Measurements from ENCODE around the gene TTLL6. TPM values are rescaled to one million over a fixed set of nuclear protein-coding genes. Genes with fewer than 3 reads are reported as not detected.
"Not testable (repeated sequence)": the region's sequence is repeated elsewhere in the genome, so short reads cannot be mapped to it uniquely, and the experiment has no call there.

Gene TTLL6
- polyA plus RNA-seq, 6 donors from 2014 or later: not detected

DNA sequence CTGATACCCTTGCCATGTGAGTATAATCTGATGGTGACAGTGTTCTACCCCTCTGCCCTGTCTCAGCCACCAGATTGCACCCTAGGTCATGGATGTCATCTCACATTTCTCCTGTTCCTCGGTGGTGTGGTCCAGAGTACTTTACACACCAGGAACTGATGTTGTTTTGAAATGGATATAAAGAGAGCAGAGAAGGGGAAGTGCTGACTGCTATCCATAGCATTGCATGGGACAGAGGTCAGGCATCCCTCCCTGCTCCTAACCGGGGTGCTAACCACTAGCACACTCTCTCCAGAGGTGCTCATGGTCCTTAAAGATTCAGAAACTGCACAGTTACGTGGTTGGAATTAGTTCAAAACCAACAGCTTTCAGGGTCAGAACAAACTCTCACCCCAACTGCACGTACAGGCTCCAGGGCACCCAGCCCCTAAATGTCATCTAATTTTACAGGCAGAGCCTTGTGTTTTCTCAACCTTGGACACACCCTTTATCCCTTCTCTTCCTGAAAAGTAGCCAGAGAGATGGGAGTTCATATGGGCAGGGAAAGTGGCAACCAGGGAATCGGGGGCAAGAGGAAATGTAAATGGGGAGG, 16.3 kb downstream of the TTLL6 start:
- ATAC-seq (ENCODE audit: low read depth in 2 of 2) (no peak), DNase-seq (no peak)
- Mint-ChIP-seq H3K36me3 (no peaks in the 10 kb centered on the region), H3K27me3 (peaks cover 36 to 60% (median 40%) of the 10 kb centered on the region in 3 donors), H3K4me1 (peaks cover 0 to 18% (median 0%) of the 10 kb centered on the region in 3 donors), H3K4me3 (no peak overlapping the region), H3K27ac (no peak overlapping the region), H3K9me3 (no peaks in the 10 kb centered on the region)

DNA sequence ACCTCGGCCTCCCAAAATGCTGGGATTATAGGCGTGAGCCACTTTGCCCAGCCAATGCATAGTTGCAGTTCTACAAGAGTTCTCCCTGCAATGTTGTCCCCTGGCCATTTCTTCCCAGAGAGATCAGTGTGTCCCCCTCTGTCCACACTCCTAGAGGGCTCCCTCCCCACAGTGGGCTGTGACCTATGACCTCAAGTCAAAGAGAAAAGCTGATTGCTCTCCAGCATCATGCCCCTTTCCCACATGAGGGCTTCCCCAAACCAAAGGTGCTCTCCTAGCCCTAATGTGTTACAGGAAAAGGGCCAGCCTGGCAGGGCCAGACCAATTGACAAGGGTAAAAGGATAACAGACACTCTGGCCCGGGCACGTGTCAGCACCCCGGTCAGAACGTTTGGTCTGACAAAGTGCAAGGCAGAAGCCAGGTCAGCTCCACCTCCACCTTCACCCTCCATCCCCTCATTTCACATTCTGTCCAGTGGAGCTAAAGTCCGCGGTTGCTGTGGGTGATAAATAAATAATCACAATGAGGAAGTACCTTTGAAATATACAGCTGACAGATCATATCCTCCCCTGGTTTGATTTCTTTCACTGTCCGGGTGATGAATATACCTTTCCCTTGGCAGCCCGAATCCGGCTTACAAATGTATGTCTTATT, 17.8 kb downstream of the TTLL6 start:
- ATAC-seq (ENCODE audit: low read depth in 2 of 2) (no peak), DNase-seq (no peak)
- H3K27ac Mint-ChIP-seq: peak overlapping the region in 2 of 6 donors; percentile 42 to 87
- H3K9me3 Mint-ChIP-seq: no peaks in the 10 kb centered on the region
- H3K27me3 Mint-ChIP-seq: peaks cover 33 to 58% (median 46%) of the 10 kb centered on the region in 3 donors
- H3K4me1 Mint-ChIP-seq: peaks cover 0 to 14% (median 0%) of the 10 kb centered on the region in 3 donors
- H3K4me3 Mint-ChIP-seq: no peak overlapping the region
- H3K36me3 Mint-ChIP-seq: no peaks in the 10 kb centered on the region

DNA sequence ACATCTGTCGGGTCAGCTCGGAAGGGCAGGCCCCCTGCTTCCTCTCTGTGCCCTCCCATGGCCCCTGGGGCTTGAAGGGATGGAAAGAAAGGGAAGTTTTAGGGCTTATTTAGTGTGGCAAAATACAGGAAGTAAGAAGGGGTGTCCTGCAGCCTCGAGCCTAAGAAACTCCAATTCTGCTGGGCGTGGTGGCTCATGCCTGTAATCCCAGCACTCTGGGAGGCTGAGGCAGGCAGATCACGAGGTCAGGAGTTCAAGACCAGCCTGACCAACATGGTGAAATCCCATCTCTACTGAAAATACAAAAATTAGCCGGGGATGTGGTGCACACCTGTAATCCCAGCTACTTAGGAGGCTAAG, 20.9 kb downstream of the TTLL6 start:
- Mint-ChIP-seq H3K27me3 (peaks cover 39 to 73% (median 66%) of the 10 kb centered on the region in 3 donors), H3K4me1 (peaks cover 3 to 14% (median 6%) of the 10 kb centered on the region in 3 donors)
- H3K36me3 Mint-ChIP-seq; H3K4me3 Mint-ChIP-seq; DNase-seq; ATAC-seq (ENCODE audit: low read depth in 2 of 2); H3K9me3 Mint-ChIP-seq; H3K27ac Mint-ChIP-seq: not testable (repeated sequence)

DNA sequence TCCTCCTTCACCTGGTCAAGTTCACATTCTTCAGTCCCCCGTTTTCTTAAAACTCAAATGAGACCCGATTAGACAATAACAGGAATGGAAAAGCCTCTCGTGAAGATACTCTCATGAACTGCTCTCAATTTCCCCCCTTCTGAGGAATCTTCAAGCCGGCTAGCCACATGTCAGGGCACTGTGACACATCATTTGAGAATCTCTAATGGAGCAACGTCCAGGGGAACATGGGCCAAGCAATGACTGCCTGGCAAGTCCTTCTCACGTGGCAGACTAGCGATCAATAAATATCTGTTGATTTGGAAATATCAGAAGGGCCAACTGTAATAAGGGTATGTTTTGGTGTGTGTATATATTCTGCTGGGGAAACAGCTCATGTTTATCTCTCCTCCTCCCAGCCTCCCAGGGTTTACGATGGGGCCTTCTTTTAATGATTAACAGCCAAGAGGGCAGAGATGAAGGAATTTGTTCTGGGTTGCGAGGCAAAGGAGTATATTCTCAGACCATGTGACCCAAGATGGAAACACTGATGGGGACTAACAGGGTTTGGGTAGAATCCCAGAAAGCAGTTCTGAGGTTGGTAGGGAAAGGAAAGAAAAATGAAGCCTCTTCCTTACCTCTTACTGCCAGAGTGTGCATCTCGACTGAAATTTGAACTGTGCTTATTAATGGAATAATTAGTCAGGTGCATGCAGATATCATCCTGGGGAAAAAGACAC, 21.4 kb downstream of the TTLL6 start:
- H3K4me1 Mint-ChIP-seq: peaks cover 3 to 11% (median 6%) of the 10 kb centered on the region in 3 donors
- H3K9me3 Mint-ChIP-seq: no peaks in the 10 kb centered on the region
- H3K27ac Mint-ChIP-seq: no peak overlapping the region
- no peak for DNase-seq
- peaks cover 0 to 4% of the 10 kb centered on the region in 2 donors for H3K36me3 Mint-ChIP-seq
- H3K27me3 Mint-ChIP-seq: peaks cover 33 to 72% (median 60%) of the 10 kb centered on the region in 3 donors
- no peak overlapping the region for H3K4me3 Mint-ChIP-seq
- ATAC-seq (ENCODE audit: low read depth in 2 of 2): no peak

DNA sequence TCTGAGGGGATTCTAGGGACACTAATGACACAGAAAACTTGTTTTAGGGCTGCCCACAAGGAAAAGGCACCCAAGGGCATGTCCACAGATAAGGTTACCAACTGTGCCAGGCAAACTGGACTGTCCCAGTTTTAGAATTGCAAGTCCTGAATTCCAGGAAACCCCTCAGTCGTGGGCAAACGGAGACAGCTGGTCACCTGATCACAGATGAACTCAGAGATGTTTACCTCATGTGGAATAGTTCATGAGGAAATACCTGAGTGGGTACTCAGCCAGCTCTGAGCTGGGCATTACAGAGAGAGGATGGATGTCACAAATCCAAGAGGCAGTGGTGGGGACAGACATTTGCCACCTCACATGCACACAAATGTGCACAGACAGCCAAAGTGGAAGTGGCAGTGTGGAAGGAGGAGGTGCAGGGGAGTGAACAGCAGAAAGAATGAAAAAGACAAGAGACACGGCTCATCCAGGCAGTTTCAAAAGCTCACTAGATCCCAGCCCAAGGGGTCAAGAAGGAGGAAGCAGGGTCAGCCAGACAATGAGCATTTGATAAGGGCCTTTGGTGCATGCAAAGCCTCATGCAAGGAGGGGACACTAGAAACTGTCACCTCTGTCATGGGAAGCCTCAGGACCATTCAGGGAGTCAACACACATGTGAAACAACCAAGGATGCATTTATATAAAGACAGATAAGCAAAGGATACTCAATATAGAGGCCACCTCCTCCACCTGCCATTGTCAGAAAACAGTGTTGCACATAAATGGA, 24.8 kb downstream of the TTLL6 start:
- Mint-ChIP-seq H3K27me3 (peaks cover 27 to 84% (median 66%) of the 10 kb centered on the region in 3 donors), H3K4me3 (no peak overlapping the region), H3K36me3 (peaks cover 0 to 4% of the 10 kb centered on the region in 2 donors), H3K9me3 (no peaks in the 10 kb centered on the region), H3K4me1 (peaks cover 0 to 6% (median 3%) of the 10 kb centered on the region in 3 donors), H3K27ac (peak overlapping the region in 1 of 6 donors; percentile 69)
- ATAC-seq (ENCODE audit: low read depth in 2 of 2) (no peak), DNase-seq (no peak)

DNA sequence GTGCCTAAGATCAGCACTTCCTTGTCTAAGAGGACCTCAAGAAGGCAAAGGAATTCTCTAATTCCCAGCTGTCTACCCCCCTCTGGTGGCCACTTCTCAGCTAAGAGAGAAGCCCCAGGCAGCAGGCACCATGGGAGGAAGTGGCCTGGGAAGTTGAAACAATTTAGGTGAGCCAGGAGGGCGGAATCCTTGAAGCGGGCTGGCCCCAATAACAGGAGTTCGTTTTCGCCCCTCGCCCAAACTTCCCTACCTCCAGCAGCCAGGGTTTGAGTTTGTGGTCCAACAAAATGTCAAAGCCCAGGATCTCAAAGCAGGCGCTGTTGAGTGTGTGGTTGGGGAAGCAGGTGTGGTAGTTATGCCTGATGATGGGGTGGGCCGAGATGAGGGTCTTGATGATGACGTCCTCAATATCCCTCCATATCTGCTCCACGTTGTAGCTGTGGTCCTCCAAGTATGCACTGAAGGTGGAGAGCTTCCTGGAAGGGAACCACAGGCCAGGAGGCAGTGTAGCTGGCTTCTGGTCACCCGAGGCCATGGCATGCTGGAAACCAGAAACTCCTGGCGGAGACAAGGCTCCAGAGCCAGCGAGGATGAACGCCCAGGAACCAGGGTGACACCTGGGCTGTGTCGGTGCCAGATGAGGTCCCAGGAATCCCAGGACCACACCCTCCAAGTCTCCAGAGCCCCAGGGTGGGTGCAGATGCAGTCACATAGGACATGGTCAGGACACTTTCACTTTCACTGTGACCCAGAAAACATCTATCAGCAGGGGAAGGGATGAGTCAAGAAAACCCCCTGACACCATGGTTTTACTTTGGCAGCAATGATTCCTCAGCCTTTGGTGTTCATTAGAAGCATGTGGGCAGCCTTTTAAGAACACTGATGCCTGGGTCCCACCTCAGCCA, 25.6 kb downstream of the TTLL6 start:
- Mint-ChIP-seq H3K27ac (peak overlapping the region in 1 of 6 donors; percentile 47), H3K9me3 (no peaks in the 10 kb centered on the region), H3K36me3 (peaks cover 0 to 4% of the 10 kb centered on the region in 2 donors), H3K4me3 (peak overlapping the region in 1 of 8 donors; percentile 33), H3K4me1 (peaks cover 0 to 6% (median 3%) of the 10 kb centered on the region in 3 donors), H3K27me3 (peaks cover 24 to 85% (median 66%) of the 10 kb centered on the region in 3 donors)
- DNase-seq (no peak), ATAC-seq (ENCODE audit: low read depth in 2 of 2) (peak; percentile 27 to 32)

DNA sequence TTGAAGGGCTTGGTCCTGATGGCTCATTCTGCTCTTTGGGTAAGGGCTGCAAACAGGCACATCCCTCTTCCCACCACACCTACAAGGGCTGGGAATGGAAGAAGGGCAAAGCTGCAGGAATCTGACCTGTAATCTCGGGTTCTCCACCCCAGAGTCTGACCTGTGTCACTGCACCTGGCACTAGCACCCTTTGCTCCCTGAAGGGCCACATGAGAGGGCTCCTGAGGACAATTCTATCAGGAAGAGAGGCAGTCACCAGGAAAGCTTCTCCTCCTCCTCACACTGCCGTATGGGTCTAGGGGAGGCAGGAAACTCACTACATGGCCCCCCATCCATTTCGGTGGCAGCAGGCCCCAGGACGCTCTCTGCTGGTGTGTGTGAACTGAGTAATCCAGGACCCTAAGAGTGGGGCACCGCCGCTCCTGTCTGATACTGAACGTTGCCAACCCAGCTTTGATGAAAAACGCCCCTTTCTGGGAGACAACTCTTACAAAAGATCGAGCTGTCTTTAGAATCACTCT, 26.4 kb downstream of the TTLL6 start:
- ATAC-seq (ENCODE audit: low read depth in 2 of 2): no peak
- H3K4me3 Mint-ChIP-seq: no peak overlapping the region
- H3K36me3 Mint-ChIP-seq: peaks cover 0 to 4% of the 10 kb centered on the region in 2 donors
- H3K27me3 Mint-ChIP-seq: peaks cover 25 to 85% (median 72%) of the 10 kb centered on the region in 3 donors
- no peaks in the 10 kb centered on the region for H3K9me3 Mint-ChIP-seq
- no peak for DNase-seq
- peaks cover 0 to 6% (median 3%) of the 10 kb centered on the region in 3 donors for H3K4me1 Mint-ChIP-seq
- no peak overlapping the region for H3K27ac Mint-ChIP-seq

DNA sequence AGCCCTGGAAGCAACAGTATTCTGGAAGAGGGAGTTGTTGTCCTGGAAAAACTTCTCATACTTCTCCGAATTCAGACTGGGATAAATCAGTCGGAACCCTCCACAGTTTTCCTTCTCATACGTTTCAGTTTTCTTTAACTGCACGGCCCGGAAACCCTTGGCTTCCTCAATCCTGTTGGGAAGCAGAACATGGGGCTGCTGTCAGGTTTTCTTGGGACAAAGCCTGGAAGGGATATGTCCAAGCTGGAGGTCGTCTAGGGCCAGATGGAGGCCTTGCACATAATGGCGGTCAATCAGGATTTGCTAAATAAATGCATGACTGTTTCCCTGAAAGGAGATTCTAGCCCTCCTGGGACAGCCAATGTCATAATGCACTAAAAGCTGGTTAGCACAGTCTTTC, 29.2 kb downstream of the TTLL6 start:
- Mint-ChIP-seq H3K27me3 (peaks cover 29 to 82% (median 56%) of the 10 kb centered on the region in 3 donors), H3K27ac (no peak overlapping the region), H3K4me3 (no peak overlapping the region), H3K36me3 (no peaks in the 10 kb centered on the region), H3K4me1 (peaks cover 0 to 6% (median 3%) of the 10 kb centered on the region in 3 donors), H3K9me3 (no peaks in the 10 kb centered on the region)
- DNase-seq (no peak), ATAC-seq (ENCODE audit: low read depth in 2 of 2) (no peak)

DNA sequence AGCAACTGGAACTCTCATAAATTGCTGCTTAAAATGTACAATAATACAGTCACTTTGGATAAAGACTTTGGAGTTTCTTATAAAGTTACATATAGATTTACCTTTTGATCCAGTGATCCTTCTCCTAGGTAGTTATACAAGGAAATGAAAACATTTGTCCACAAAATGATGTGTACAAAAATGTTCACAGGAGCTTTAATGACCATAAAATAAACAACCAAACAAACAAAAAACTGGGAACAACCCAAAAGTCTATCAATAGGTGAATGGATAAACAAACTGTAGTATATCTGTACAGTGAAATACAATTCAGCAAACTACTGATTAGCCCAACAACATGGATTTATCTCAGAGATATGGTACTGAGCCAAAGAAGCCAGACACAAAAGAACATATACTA, 37.6 kb downstream of the TTLL6 start:
- H3K27me3 Mint-ChIP-seq: peaks cover 0 to 32% (median 13%) of the 10 kb centered on the region in 3 donors
- DNase-seq: no peak
- no peak overlapping the region for H3K4me3 Mint-ChIP-seq
- H3K9me3 Mint-ChIP-seq: peaks cover 0 to 9% (median 0%) of the 10 kb centered on the region in 7 donors
- H3K36me3 Mint-ChIP-seq: no peaks in the 10 kb centered on the region
- no peak overlapping the region for H3K27ac Mint-ChIP-seq
- H3K4me1 Mint-ChIP-seq: no peaks in the 10 kb centered on the region
- no peak for ATAC-seq (ENCODE audit: low read depth in 2 of 2)

DNA sequence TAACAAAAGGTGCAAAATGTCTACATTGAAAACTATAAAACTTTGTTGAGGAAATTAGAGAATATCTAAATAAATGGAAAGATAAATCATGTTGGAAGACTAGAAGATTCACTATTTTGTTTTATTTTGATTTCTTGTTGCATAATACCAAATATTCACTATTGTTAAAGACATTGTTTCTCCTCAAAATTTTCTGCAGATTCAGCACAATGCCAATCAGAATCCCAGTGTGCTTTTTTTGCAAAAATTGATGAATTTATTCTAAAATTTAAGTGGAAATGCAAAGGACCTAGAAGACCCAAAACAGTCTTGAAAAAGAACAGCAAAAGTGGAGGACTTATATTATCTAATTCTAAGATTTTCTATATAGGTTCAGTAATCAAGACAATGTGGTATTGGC, 40.4 kb downstream of the TTLL6 start:
- H3K27ac Mint-ChIP-seq: peak overlapping the region in 1 of 6 donors; percentile 11
- H3K4me3 Mint-ChIP-seq: no peak overlapping the region
- no peaks in the 10 kb centered on the region for H3K4me1 Mint-ChIP-seq
- ATAC-seq (ENCODE audit: low read depth in 2 of 2) (no peak), DNase-seq (no peak)
- peaks cover 0 to 30% (median 13%) of the 10 kb centered on the region in 3 donors for H3K27me3 Mint-ChIP-seq
- H3K36me3 Mint-ChIP-seq: no peaks in the 10 kb centered on the region
- H3K9me3 Mint-ChIP-seq: peaks cover 0 to 9% (median 0%) of the 10 kb centered on the region in 7 donors

DNA sequence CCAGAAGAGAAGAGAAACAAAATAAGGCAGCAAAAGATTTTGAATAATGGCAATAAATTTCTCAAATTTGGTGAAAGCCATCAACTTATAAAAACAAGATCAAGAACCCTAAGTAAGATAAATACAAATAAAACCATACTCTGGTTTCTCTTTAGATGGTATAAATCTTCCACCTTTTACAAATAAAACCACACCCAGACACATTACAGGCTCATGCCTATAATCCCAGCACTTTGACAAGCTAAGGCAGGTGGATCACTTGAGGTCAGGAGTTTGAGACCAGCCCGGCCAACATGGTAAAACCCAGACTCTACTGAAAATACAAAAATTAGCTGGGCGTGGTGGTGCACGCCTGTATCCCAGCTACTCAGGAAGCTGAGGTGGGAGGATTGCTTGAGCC, 43.8 kb downstream of the TTLL6 start:
- H3K27me3 Mint-ChIP-seq: peaks cover 8 to 28% (median 24%) of the 10 kb centered on the region in 3 donors
- H3K4me1 Mint-ChIP-seq: no peaks in the 10 kb centered on the region

DNA sequence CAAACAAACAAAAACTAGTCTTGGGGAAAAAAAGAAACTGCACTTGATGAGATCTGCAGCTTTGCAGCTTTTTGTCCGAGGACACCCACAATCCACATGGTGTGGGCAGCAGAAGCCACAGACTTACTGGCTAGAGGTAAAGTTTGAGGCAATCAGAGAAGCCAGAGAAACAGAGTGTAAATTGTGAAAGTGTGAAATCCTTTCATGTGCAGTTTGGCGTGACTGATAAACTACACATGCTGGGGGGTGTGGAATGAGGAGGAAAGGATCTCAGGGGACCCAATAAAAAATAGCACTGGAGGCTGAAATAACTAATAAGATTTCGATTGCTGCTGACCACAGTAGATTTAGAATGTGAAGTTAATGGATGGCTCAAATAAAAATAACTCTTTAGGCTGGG, 46.1 kb downstream of the TTLL6 start:
- no peak for ATAC-seq (ENCODE audit: low read depth in 2 of 2)
- peak overlapping the region in 1 of 6 donors; percentile 61 for H3K27ac Mint-ChIP-seq
- no peak overlapping the region for H3K4me3 Mint-ChIP-seq
- no peak for DNase-seq
- H3K9me3 Mint-ChIP-seq: peaks cover 0 to 6% (median 0%) of the 10 kb centered on the region in 7 donors
- peaks cover 19 to 24% (median 22%) of the 10 kb centered on the region in 3 donors for H3K27me3 Mint-ChIP-seq
- no peaks in the 10 kb centered on the region for H3K36me3 Mint-ChIP-seq
- H3K4me1 Mint-ChIP-seq: no peaks in the 10 kb centered on the region

More for the DNA sequence above, 43.8 kb downstream of the TTLL6 start:
- no peak for ATAC-seq (ENCODE audit: low read depth in 2 of 2)
- no peak for DNase-seq
- Mint-ChIP-seq H3K27ac (no peak overlapping the region), H3K4me3 (no peak overlapping the region), H3K9me3 (peaks cover 0 to 6% (median 0%) of the 10 kb centered on the region in 7 donors), H3K36me3 (no peaks in the 10 kb centered on the region)

Measured in naive B cell (primary cell).